Progenitor cell of endocrine pancreas (in vitro differentiated cells): ENCODE data around the gene NEK4. TPM values are rescaled to one million over a fixed set of nuclear protein-coding genes. Genes with fewer than 3 reads are reported as not detected.
A peak's percentile ranks its signal among the peaks of the same experiment; 100 is the strongest.

Source experiments
- DNase-seq: peaks from one replicate; pipeline ENCODE4 v3.0.0; 2021; ENCODE audit warnings: low spot score; ENCODE audit not compliant: unreplicated experiment
- H3K27ac Mint-ChIP-seq: 2 replicates; pipeline ENCODE4 v1.8.0; 2021; ENCODE audit warnings: mild to moderate bottlenecking, moderate library complexity, mixed read lengths
- H3K27me3 Mint-ChIP-seq: 2 replicates; pipeline ENCODE4 v1.8.0; 2021; ENCODE audit warnings: mixed read lengths
- H3K36me3 Mint-ChIP-seq: 2 replicates; pipeline ENCODE4 v1.8.0; 2022; ENCODE audit warnings: mixed read lengths; ENCODE audit not compliant: insufficient read depth
- H3K4me1 Mint-ChIP-seq: 2 replicates; pipeline ENCODE4 v1.8.0; 2021; ENCODE audit warnings: low read depth, mixed read lengths
- H3K4me3 Mint-ChIP-seq: 2 replicates; pipeline ENCODE4 v1.8.0; 2021; ENCODE audit warnings: low read depth, mild to moderate bottlenecking, moderate library complexity, mixed read lengths
- H3K9me3 Mint-ChIP-seq: 2 replicates; pipeline ENCODE4 v1.8.0; 2021; ENCODE audit warnings: low read depth, mixed read lengths
- total RNA-seq: library from RNA; stranded (reverse); gene quantifications from 2 replicates; pipeline ENCODE4 v1.2.1, GENCODE V29; 2021
- TF ChIP-seq, protein P1 (sequence below): fragments of 200-600 bp; sonication (generic); IDR thresholded peaks from one replicate; pipeline ENCODE4 v1.5.0; 2021; ENCODE audit warnings: antibody characterized with exemption, mild to moderate bottlenecking; ENCODE audit not compliant: unreplicated experiment

Gene NEK4
- total RNA-seq, 1 donor from 2014 or later = 51.1 TPM

DNA sequence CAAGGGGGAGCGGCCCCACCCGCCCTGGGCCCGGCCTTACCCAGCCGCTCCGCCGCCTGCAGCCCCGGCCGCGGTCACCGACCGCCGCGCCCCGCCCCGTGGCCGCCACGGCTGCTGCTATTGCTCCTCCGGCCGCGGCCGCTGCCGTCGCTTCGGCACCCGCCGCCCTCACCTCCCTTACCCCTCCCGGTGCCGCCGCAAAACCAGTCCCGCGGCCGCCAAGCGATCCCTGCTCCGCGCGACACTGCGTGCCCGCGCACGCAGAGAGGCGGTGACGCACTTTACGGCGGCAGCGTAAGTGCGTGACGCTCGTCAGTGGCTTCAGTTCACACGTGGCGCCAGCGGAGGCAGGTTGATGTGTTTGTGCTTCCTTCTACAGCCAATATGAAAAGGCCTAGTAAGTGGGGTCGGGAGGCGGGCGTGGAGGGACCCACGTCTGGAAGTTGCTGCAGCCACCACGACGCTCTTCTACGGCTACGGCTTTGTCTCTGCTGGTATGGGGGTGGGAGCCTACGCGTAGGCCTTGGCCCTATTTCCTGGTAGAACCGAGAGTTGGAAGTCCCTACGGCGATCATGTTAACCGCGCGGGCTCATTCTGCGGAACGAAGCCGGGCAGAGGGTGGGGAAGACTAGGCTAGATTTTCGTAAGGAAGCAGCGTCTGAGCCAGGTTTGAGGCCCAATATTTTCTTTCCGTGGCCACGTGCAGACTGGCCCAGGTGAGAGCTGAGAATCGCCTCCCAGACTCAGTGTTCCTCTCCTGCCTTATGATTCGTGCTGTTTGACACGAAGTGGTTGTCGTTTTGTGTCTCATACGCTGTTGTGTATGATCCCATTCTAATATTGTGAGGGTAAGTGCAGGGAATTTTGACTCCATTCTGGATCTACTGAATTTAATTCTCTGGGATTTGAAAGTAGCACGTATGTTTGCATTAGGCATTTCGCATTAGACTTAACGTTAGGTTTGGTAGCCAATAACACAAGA lies 84.7 kb downstream of the NEK4 start, which contains the start of the genes GNL3 and PBRM1:
Gene GNL3 (plus strand): TSS at position 324 of the 983 bp plus-strand sequence. CDS start 61 bp downstream, at position 385.
Gene PBRM1 (minus strand): TSS at position 205 of the 983 bp plus-strand sequence.
- Mint-ChIP-seq H3K27ac (peak within 1 kb of the TSS; percentile 98), H3K9me3 (no peaks in the 10 kb centered on the region), H3K27me3 (no peaks in the 10 kb centered on the region), H3K4me1 (peaks cover 39% of the 10 kb centered on the region), H3K36me3 (peaks cover 18% of the 10 kb centered on the region), H3K4me3 (peak within 1 kb of the TSS; percentile 90)
- TF ChIP-seq, protein P1, sequence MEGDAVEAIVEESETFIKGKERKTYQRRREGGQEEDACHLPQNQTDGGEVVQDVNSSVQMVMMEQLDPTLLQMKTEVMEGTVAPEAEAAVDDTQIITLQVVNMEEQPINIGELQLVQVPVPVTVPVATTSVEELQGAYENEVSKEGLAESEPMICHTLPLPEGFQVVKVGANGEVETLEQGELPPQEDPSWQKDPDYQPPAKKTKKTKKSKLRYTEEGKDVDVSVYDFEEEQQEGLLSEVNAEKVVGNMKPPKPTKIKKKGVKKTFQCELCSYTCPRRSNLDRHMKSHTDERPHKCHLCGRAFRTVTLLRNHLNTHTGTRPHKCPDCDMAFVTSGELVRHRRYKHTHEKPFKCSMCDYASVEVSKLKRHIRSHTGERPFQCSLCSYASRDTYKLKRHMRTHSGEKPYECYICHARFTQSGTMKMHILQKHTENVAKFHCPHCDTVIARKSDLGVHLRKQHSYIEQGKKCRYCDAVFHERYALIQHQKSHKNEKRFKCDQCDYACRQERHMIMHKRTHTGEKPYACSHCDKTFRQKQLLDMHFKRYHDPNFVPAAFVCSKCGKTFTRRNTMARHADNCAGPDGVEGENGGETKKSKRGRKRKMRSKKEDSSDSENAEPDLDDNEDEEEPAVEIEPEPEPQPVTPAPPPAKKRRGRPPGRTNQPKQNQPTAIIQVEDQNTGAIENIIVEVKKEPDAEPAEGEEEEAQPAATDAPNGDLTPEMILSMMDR = no peak
- DNase-seq = peak; percentile 87

DNA sequence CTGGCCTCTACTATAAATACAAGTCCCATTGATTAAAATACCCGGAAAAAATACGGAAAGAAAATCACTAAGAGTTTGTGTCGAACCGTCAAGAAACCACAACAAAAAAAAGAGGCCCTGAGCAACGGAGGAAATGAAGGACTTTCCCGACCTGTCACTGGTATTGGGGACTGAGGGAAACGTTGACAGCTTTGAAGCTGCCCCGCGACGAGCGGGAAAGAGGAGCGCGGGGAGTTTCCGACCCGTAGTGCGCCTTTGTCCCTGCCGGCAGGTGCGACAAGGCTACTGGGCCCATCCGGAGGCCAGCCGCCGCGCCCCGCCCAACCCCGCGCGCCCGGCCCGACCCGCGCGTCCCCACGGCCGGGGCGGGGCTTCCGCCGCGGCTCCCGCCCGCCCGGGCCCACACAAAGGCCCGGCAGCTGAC lies 85.4 kb downstream of the NEK4 start:
- peaks cover 13% of the 10 kb centered on the region for H3K36me3 Mint-ChIP-seq
- no peaks in the 10 kb centered on the region for H3K9me3 Mint-ChIP-seq
- TF ChIP-seq, protein P1 = no peak

GRCh38 chr3:52684184-52684583 lies 86.6 kb downstream of the NEK4 start:
- H3K9me3 Mint-ChIP-seq = no peaks in the 10 kb centered on the region
- TF ChIP-seq, protein P1 = no peak
- peak overlapping the region; percentile 90 for H3K4me3 Mint-ChIP-seq
- peaks cover 13% of the 10 kb centered on the region for H3K36me3 Mint-ChIP-seq
- no peaks in the 10 kb centered on the region for H3K27me3 Mint-ChIP-seq
- H3K27ac Mint-ChIP-seq = peak overlapping the region; percentile 97
- H3K4me1 Mint-ChIP-seq = peaks cover 40% of the 10 kb centered on the region
- no peak for DNase-seq

More for the DNA sequence above, 85.4 kb downstream of the NEK4 start:
- H3K27me3 Mint-ChIP-seq = no peaks in the 10 kb centered on the region
- H3K27ac Mint-ChIP-seq = peak overlapping the region; percentile 97
- peak; percentile 69 for DNase-seq
- H3K4me3 Mint-ChIP-seq = peak overlapping the region; percentile 90
- peaks cover 40% of the 10 kb centered on the region for H3K4me1 Mint-ChIP-seq

DNA sequence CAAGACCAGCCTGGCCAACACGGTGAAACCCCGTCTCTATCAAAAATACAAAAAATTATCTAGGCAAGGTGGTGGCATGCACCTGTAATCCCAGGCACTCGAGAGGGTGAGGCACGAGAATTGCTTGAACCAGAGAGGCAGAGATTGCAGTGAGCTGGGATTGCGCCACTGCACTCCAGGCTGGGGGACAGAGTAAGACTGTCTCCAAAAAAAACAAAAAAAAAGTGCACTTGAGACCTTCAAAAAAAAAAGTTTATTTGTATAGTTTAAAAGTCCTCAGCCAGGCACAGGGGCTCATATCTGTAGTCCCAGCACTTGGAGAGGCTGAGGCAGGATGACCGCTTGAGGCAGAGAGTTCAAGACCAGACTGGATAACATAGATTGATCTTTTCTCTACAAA lies 87.1 kb downstream of the NEK4 start:
- Mint-ChIP-seq H3K4me3 (peak overlapping the region; percentile 90), H3K9me3 (no peaks in the 10 kb centered on the region), H3K27me3 (no peaks in the 10 kb centered on the region), H3K4me1 (peaks cover 39% of the 10 kb centered on the region), H3K36me3 (peaks cover 13% of the 10 kb centered on the region), H3K27ac (peak overlapping the region; percentile 46)
- DNase-seq = no peak
- TF ChIP-seq, protein P1 = no peak

GRCh38 chr3:52682016-52682415 lies 88.7 kb downstream of the NEK4 start:
- TF ChIP-seq, protein P1 = peak; percentile 10
- DNase-seq = no peak
- H3K9me3 Mint-ChIP-seq = no peaks in the 10 kb centered on the region
- peak overlapping the region; percentile 85 for H3K27ac Mint-ChIP-seq
- no peaks in the 10 kb centered on the region for H3K27me3 Mint-ChIP-seq
- no peak overlapping the region for H3K4me3 Mint-ChIP-seq
- H3K4me1 Mint-ChIP-seq = peaks cover 32% of the 10 kb centered on the region
- peaks cover 16% of the 10 kb centered on the region for H3K36me3 Mint-ChIP-seq
